Measurements from ENCODE around the gene SLC9A2.

Gene SLC9A2

GRCh38 chr2:102717308-102718018, 98.1 kb downstream of the SLC9A2 start:
- no peak for DNase-seq
- intact Hi-C loops (cut with DNase I) = no loop called here

DNA sequence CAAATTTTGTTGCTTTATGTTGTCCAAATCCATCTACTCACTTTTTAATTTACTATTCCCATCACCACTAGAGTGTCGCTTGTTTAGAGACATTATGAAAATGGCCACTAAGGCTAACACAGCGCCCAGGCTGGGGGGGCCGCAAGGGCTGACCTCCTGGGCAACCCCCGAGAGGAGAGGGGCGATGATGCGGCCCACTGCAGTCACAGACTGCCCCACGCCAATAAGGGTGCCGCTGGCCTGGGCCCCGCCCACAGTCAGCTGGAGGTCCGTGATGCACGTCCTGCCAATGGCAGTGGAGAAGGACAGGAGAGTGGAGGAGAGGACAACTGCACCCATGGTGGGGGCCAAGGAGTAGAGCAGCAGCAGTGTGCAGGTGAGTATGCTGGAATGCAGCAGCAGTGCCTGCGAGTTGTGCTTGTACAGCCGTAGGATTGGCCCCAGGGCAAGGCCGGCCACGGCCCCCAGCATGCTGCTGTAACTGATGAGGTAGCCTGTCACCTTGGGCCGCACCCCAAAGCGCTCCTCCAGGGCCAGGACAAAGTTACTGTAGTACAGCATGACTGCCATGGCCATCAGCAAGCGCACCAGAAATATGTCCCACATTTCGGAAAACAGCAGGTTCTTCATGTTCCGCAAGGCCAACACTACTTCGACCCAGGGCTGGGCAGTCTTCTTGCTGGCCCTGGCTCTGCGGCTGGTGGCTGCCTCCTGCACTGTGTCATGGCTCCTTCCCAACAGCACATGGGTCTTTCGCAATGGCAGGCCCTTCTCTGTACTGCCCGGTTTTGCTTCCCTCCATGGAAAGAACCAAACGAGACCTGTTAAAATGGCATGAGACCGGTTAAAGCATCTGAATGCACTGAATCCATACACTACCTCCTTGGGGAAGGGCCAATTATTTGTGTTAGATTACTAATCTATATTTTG, 99.3 kb downstream of the SLC9A2 start:
- DNase-seq = no peak
- intact Hi-C loops (cut with DNase I) = no loop called here

- DNase-seq = no peak
- intact Hi-C loops (cut with DNase I) = no loop called here
Measured at GRCh38 chr2:102724016-102724490, 104.7 kb downstream of the SLC9A2 start.

- intact Hi-C loops (cut with DNase I) = no loop called here
- peak in 40 of 42 donors; percentile 20 to 91 (median 64) for DNase-seq
Measured at GRCh38 chr2:102724553-102724952, 105.2 kb downstream of the SLC9A2 start.

DNA sequence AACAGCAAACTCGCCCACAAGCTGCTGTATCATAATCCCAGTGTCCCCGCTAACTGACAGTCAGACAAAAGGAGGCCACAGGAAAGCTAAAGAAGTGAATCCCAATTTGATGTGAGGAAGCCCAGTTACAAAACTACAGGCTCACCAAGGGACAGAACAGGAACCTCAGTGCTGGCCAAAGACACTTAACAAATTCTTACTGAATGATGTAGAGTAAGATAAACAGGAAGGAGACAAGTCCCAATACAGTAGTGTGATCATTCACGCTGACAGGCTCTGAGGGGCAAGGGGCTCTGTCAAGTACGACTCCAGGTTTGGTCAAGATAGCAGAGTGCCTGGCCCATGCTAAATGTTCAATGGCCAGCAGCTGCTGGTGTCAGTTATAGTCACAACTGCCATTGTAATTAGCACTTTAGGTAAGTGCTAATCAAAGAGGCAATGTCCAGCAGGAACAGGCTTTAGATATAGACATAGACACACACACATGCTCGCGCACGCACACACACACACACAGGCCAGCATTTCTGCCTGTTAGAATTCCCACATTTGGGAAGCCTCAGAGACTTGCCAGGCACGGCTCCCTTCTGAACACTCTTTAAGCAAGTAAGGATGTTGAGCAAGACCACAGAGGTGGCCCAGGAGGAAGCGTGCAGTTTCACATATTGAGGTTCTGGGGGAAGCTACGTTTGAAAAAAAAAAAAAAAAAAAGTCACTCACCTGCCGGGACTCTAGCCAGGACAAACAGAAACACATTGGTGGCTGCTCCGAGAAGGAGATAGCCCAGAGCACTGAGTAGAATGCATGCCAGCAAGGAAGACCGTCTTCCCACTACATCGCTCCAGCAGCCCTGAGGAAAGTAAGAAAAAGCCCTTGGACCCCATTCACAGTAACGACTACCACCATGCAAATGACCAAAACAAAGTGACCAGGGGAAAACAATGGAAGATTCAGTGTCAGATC, 107.1 kb downstream of the SLC9A2 start:
- intact Hi-C loops (cut with DNase I) = no loop called here
- DNase-seq = no peak

DNA sequence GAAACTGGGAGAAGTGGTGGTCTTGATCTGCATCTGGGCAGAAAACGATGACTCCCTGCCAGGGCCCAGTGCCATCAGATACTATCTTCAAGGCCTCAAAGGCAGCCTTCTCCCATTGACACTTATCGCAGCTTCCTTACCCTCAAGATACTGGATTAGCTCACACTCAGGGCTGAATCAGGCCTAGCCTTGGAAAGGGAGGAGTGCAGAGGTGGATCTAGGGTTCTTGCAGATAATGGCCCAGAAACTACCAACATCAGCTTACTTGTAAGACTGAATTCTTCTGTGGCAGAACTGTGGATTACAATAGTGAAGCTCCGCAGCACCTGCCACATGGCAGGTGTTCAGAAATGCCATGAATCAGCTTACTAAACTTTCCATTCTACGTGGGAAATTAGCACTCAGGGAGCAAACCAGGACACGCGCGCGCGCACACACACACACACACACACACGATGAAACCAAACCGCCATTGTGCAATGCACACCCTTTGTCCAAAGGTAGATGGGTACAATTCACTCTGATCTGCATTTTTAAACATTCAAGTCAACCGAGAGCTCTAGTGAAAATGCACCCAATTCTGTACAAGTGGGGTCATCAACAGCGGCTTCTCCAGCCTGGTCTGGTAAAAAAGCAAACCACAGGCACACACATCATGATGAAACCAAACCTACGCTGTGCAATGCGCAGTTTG, 116.2 kb downstream of the SLC9A2 start:
- intact Hi-C loops (cut with DNase I) = no loop called here
- peak in 41 of 42 donors; percentile 5 to 80 (median 59) for DNase-seq

DNA sequence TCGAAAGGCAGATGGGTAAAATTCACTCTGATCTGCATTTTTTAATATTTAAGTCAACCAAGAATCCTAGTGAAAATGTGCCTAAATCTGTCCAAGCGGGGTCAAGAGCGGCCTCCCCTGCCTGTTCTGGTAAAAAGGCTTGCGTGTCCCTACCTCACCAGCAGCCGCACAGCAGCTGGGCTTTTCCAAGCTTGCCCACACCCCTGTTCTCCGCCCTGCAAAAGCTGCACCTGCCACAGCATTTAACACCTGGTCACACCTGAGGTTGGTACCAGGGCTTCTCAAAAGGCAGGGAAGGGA, 116.7 kb downstream of the SLC9A2 start:
- peak in 24 of 42 donors; percentile 7 to 59 (median 19) for DNase-seq

GRCh38 chr2:102736410-102737409, 117.4 kb downstream of the SLC9A2 start:
- peak; percentile 43 to 91 (median 84) for DNase-seq
- intact Hi-C loops (cut with DNase I) = no loop called here

More for the DNA sequence above, 116.7 kb downstream of the SLC9A2 start:
- intact Hi-C loops (cut with DNase I) = no loop called here

GRCh38 chr2:102737431-102737830, 118.1 kb downstream of the SLC9A2 start:
- DNase-seq = no peak
- intact Hi-C loops (cut with DNase I) = no loop called here

- no peak for DNase-seq
- intact Hi-C loops (cut with DNase I) = no loop called here
Measured at GRCh38 chr2:102743259-102743658, 123.9 kb downstream of the SLC9A2 start.

DNA sequence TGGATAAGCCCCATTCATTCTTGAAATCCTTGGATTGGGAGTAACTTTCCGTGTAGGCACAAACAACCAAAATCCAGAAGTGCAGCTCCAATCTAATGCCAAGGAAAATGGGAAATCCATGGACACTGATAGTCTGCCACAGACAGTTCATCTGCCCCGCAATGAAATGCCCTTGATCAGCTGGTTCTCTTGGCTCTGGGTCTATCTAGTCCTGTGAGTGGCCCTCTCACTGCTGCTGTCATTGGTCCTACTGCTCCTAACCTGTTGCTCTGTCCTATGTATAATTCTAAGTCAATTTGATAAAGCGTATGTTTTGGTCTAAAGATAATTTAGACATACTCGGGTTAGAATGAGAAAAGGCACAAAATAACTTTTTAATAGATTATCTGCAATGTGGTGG, 128.8 kb downstream of the SLC9A2 start:
- DNase-seq = no peak
- intact Hi-C loops (cut with DNase I) = no loop called here

DNA sequence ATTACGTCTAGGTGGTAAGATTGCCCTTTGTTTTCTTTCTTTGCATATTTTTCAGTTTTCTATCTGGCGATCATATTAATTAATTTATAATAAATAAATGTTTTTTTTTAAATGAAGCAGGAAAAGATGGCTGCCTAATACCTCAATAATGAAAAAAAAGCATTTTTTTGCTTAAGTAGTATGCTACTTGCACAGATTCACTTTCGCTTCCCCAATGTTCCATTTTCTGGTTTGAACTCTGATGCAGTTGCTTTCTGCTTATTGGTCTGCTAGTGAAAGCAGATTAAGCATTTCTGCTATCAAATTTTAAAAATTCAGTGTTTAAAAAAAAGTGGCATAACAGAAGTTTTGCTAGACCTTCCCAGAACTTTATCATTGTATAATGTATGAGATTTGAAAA, 130.6 kb downstream of the SLC9A2 start:
- DNase-seq = no peak
- intact Hi-C loops (cut with DNase I) = no loop called here

DNA sequence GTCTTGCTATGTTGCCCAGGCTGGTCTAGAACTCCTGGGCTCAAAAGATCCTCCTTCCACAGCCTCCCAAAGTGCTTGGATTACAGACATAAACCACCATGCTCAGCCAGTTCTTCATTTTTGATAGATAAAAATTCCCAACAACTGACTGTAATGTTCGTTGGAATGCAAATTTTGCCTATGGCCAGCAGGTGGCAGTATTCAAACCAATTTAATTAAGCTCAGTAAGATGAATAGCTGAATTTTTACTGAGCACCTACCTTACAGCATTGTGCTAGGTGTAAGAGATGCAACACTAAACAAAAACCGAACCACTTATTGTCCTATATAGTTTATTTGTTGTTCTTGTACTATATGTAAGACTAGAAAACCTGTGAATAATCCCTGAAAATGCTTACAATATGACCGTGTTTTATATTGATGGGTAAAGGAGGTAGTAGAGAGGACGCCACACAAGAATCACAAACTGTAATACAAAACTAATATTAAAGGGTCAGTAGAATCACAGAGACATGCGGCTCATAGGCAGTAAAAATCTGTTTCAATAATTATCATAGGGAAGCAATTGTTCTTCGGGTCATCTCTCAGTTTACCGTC, 134.3 kb downstream of the SLC9A2 start:
- intact Hi-C loops (cut with DNase I) = no loop called here
- peak in 25 of 42 donors; percentile 4 to 65 (median 33) for DNase-seq

DNA sequence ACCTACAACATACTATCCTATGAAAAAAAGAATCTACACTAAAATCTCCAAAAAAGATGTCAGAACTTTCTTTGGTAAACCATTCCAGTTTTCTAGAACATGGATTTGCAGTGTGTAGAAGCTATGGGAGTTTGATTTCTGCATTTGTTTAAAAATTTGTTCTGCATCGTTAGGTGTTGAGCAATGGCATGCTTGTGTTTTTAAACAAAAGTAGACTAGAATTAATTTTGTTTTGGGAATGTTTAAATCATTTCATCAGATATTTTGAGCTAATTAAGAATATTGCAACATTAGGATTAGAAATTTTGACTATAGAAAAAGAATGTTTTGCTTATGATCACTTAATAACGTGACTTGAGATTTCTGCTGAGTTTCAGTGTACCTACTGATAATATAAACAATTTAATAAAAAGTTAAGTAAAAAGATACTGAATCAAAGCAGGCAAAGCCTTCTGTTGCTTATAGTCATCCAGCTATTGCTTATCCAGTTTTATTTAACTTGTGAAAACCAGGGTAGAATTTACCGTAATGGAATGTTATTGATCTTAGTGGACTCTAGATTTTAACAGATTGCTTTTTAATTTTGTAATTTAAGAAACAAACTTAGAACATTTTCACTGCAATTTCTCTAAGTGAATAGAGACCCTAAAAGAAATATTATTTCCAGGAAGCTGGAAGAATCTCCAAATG, 135.2 kb downstream of the SLC9A2 start:
- intact Hi-C loops (cut with DNase I) = no loop called here
- DNase-seq = no peak

DNA sequence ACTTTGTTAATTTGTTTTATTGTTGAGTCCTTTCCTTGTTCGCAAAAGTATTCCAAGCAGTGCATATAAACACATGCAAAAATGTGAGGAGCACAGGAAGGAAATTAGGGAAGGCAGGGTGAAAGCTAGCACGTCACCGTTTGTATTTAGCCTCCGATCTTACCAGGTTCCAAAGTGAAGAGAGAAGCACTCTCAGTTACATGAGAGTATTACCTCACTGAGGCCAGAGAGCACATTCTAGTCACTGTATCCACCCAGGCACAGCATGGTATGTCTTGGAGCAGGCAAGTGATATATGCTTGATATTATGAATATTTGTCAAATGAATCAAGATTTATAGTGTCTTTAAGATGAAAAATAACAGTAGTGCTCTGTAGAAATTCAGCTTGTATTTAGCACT, 135.9 kb downstream of the SLC9A2 start:
- intact Hi-C loops (cut with DNase I) = no loop called here
- DNase-seq = no peak

- intact Hi-C loops (cut with DNase I) = no loop called here
- no peak for DNase-seq
Measured at GRCh38 chr2:102758439-102758838, 139.1 kb downstream of the SLC9A2 start.
